ENCODE measurements around the gene CATSPER3. TPM values are rescaled to one million over a fixed set of nuclear protein-coding genes. Genes with fewer than 3 reads are reported as not detected.

The CATSPER3 gene
- total and polyA plus RNA-seq, 2 of the 13 experiments (the other 11 are each of a cell fraction or from before 2014, with no cell fraction given): 0.33 to 0.37 TPM

- TF ChIP-seq SNAPC4 (CRISPR knock-in tag; IDR thresholded peaks at IDR 0.05): no peak
Measured at GRCh38 chr5:135038205-135038812, 70.6 kb downstream of the CATSPER3 start (continued).

GRCh38 chr5:135038813-135039270, 71.1 kb downstream of the CATSPER3 start:
- 96% methylated on average over 34 of the region's 42 CpGs for WGBS (ENCODE audit: low lambda C conversion rate)
- Histone ChIP-seq H3K36me3 (replicated peaks in 1 of 2; ENCODE audit: control insufficient read depth in 1 of 2, insufficient read depth in 2 of 2, low read length in 2 of 2) (no peaks in the 10 kb centered on the region), H4K20me1 (ENCODE audit: insufficient read depth, low read length) (no peaks in the 10 kb centered on the region), H3K27me3 (ENCODE audit: control insufficient read depth in 1 of 2, insufficient read depth in 2 of 2, low read length in 2 of 2) (no peaks in the 10 kb centered on the region), H2AFZ (ENCODE audit: low read length) (no peak overlapping the region), H3K79me2 (ENCODE audit: insufficient read depth, low read length) (no peaks in the 10 kb centered on the region), H3K27ac (ENCODE audit: extremely low read length, insufficient read depth, low read length) (no peak overlapping the region), H3K4me2 (ENCODE audit: low read depth, low read length) (no peak overlapping the region), H3K4me3 (replicated peaks in 1 of 3; ENCODE audit: insufficient read depth in 1 of 3, low read depth in 2 of 3, low read length in 3 of 3) (no peak overlapping the region), H3K4me1 (ENCODE audit: insufficient read depth, low read length) (peaks cover 12% of the 10 kb centered on the region), H3K9ac (ENCODE audit: insufficient read depth, low read depth, low read length) (no peak overlapping the region), H3K9me3 (ENCODE audit: low read length) (no peaks in the 10 kb centered on the region)
- ChIA-PET POLR2A (no interaction called here), CTCF (ENCODE audit: low intra/inter-chr PET ratio, low total read pairs) (no interaction called here)
- BruUV-seq (replicated peaks): no TSS peak
- no peak for DNase-seq (ENCODE audit: low spot score)
- in situ Hi-C loops (cut with HindIII; ENCODE audit: extremely low pct_ligation_motif_present, low pct_unique_long_range_greater_than_20kb): loop anchor here (10.0 kb wide), 2 partner anchors 146 to 296 kb away; no protein-coding TSS in a partner anchor
- no peak for FAIRE-seq
- ATAC-seq: no peak
- intact Hi-C loops (cut with micrococcal nuclease; ENCODE audit: unreplicated experiment): no loop called here
- TF ChIP-seq NR2F6 (IDR thresholded peaks at IDR 0.05) (no peak), NR2F6 (CRISPR knock-in tag; IDR thresholded peaks at IDR 0.05) (no peak), ZNF660 (CRISPR knock-in tag; IDR thresholded peaks at IDR 0.05; ENCODE audit: borderline replicate concordance, low read depth) (no peak), ZFAT (CRISPR knock-in tag; conservative IDR thresholded peaks at IDR 0.05) (no peak), RBM39 (IDR thresholded peaks at IDR 0.05; ENCODE audit: low read depth, low read length, poor library complexity, severe bottlenecking) (no peak), ZBTB38 (CRISPR knock-in tag; IDR thresholded peaks at IDR 0.05) (no peak), ZBED4 (CRISPR knock-in tag; IDR thresholded peaks at IDR 0.05; ENCODE audit: borderline replicate concordance) (no peak), ZNF737 (CRISPR knock-in tag; IDR thresholded peaks at IDR 0.05; ENCODE audit: borderline replicate concordance) (no peak)
